HG03103 (cell line): ENCODE data around the gene ATAD3B.
"Not testable (repeated sequence)": the region's sequence is repeated elsewhere in the genome, so short reads cannot be mapped to it uniquely, and the experiment has no call there.

Source experiments
- ATAC-seq: cut with Tn5 transposase; IDR thresholded peaks from one replicate; pipeline ENCODE4 v1.9.1; 2021; ENCODE audit warnings: low read depth; ENCODE audit not compliant: unreplicated experiment

The ATAD3B gene

DNA sequence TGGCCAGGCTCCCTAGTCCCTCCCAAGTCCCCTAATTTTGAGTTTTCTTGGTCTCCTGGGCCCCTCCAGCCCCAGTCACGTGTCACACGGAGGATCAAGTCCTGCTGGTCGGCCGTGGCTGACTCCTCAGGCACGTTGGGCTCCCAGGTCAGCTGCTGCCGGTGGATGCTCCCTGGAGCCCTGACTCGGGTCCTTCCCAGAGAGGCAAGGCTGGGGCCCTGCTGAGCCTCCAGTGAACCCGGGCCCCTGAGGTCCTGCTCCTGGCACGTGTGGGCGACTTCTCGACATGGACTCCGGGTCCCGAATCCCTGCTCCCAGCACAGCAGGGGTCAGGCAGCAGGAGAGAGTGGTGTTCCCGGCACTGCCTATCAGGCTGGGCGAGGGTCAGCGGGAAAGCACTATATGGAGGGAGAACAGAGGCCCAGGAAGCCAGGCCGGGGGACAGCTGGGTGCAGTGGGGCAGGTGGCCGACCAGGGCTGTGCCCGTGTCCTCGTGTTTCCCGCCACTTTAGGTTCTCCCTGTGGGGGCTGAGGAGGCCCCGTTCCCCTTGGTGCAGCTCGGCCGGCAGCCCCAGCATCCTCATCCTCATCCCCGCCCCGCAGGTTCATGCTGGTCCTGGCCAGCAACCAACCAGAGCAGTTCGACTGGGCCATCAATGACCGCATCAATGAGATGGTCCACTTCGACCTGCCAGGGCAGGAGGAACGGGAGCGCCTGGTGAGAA is 55.7 kb downstream of the ATAD3B start:
- ATAC-seq, result no peak

- ATAC-seq, result no peak
These were observed 57.0 kb downstream of the ATAD3B start for GRCh38 chr1:1528301-1529267.

DNA sequence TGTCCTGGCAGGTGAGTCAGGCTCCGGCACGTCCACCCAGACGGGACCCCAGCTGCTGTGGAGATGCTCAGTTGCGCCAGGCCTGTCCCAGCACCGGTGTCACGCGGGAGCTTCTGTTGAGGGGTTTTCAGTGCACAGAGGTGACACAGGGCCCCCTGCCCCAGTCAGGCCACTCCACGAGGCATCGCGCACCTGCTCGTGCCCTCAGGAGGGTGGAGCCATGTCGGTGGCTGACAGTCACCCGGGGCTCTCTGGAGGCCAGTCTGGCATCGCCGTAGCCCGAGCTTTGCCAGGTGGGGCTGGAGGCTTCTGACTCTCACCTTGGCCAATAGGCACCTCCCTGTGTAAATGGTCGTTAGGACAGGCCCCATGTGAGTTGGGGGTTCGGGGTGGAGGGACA is 57.8 kb downstream of the ATAD3B start:
- no peak for ATAC-seq

- ATAC-seq, result no peak
These were observed 58.4 kb downstream of the ATAD3B start for GRCh38 chr1:1529936-1530335.

DNA sequence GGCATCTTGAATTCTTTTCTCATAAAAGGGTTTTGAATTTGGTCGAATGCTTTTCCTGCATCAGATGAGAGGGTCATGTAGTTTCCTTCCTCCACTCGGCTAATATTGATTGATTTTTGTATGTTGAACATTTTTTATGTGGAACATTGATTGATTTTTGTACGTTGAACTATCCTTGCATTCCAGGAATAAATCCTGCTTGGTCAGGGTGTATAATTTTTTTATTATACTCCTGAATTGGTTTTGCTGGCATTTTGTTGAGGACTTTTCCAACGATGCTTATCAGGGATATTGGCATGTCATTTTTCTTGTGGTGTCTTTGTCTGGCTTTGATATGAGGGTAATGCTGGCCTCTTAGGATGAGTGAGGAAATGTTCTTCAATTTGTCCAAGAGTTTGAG is 60.4 kb downstream of the ATAD3B start:
- ATAC-seq, result no peak

GRCh38 chr1:1533176-1533893 is 61.8 kb downstream of the ATAD3B start:
- ATAC-seq, result not testable (repeated sequence)

GRCh38 chr1:1533894-1534291 is 62.3 kb downstream of the ATAD3B start:
- ATAC-seq, result not testable (repeated sequence)

GRCh38 chr1:1534401-1535154 is 63.0 kb downstream of the ATAD3B start:
- ATAC-seq, result no peak

DNA sequence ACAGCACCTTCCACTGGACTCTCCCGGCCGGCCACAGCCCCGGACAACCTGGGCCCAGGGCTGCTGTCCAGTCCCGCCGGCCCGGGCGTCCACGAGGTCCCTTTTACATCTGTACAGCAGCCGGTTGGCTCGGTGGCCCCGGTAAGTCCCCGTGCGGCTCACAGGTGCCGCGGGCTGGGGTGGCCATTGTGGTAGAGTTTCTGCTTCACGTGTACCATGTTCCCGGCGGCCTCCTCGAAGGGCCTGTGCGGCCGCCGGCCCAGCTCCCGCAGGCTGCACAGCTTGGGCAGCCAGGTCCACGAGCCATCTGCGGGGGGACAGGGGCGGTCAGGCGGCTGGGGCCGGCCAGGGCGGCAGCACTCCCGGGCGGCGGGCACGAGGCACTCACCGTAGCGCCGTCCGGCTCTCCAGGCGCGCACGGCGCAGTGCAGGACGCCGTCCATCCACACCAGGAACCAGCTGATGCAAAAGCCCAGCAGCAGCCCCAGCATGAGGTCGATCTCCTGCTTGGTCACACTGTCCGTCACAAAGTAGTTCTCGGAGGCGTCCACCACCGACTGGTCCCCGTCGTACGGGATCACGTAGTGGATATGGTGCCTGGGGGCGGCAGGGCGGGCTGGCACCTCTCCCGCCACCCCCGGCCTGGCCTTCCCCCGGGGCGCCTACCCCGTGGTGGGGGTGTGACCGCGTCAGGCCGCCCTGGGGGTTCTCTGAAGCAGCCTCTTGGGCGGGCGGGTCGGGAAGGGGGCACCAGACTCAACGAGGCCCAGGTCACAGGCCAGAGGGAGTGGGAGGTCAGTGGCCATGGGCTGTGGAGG is 63.8 kb downstream of the ATAD3B start:
- ATAC-seq, result no peak

GRCh38 chr1:1536019-1536937 is 64.7 kb downstream of the ATAD3B start:
- ATAC-seq, result no peak

DNA sequence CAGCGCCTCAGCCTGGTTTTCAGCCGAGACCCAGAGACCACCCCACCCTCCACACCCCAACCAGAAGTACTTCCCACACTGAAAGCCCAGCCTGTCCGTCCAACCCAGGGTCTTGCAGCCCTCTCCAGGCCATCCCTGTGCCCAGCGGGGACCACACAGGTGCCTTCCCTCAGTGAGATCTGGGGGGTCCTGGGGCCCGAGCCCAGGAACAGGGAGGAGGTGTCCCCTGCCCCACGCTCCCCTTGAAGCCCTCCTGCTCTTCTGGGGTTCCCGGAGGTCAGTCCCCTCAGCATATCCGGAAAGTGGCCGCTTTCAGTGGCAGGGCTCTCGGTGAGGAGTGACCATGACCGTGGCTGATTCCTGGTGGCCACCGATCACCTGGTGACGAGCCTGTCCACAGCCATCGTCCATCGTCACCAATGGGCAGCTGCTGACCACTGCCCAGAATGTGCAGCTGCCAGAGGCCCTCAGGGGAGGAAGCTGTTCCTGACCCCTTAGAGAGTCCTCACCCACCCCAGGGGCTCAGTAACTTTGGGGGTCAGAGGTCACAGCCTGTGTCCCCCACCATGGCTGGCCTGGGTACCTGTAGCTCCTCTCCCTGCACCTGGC is 65.5 kb downstream of the ATAD3B start:
- ATAC-seq, result no peak

- ATAC-seq, result no peak
These were observed 66.2 kb downstream of the ATAD3B start for GRCh38 chr1:1537626-1538250.

DNA sequence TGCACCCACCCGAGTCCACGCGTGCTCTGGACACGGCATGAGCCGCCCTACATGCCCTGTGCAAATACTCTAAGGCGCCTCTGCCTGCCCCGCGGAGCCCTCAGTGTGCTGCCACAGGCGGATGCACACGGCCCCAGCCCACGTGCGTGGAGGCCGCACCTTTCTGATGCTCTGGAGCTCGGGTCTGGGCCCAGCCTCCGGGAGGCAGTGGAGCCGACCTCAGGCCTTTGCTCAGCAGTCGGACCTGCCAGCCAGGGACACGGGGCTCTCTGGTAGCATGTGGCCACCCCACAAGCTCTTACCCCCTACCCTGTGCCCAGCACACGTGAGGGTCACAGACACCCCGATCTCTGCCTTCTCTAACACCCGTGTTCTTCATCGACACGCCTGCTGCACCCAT is 66.8 kb downstream of the ATAD3B start:
- ATAC-seq, result no peak

GRCh38 chr1:1538989-1539309 is 67.4 kb downstream of the ATAD3B start:
- ATAC-seq, result no peak

DNA sequence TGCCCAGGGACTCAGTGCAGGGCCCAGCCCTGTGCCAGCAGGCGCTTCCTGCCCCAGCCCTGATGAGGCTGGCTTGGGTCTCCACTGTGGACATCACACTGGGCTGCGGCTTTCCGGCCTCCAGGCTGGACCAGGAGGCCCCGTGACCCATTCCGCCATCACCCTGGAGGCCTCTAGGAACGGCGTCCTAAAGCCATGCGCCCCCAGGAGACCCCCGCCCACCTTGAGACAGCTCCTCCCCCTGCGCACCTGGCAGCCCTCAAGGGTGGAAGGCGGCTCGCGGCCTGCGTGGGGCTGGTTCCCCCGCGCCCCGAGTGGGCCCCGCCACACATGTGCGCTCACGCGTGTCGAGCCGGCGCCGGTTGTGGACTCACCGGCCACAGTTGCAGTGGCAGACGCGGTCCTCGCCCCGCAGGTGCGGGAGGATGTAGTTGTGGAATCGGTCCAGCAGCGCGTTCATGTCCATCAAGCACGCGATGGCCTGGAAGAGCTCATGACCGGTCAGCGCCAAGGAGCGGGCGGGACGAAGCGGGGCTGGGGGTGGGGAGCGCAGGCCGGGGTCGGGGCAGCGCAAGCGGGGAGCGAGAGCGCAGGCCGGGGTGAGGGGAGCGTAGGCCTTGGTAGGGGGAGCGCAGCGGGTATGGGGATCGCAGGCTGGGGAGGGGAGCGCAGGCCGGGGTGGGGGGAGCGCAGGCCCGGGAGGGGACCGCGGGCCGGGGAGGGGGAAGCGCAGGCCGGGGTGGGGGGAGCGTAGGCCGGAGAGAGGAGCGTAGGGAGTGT is 67.9 kb downstream of the ATAD3B start:
- no peak for ATAC-seq

DNA sequence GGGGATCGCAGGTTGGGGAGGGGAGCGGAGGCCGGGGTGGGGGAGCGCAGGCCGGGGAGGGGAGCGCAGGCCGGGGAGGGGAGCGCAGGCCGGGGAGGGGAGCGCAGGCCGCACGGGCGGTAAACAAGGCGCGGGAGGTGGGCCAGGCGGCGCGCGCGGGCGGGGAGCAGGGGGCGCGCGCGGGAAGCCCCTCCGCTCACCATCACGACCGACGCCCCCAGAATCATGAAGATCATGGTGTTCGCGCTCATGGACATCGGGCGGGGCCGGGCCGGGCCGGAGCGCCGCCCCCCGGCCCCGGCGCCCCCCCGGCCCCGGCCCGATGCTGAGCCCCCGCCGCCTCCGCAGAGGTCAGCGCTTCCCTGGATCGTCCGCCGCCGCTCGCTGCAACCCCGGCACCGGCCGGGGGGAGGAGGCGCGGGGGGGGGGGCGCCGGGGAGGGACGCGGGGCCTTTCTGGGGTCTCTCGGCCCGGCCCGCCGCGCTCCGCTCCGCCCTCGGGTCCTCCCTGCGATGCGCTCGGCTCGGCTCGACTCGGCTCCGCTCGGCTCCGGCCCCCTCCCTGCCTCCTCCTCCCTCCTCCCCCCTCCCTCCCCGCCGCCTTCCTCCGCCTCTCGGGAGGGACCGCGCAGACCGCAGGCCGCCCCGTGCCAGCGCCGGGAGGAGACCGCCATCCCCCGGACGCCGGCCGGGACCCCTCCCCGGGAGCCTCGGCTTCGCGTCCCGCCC is 68.7 kb downstream of the ATAD3B start, which contains the start of gene TMEM240:
Gene TMEM240, minus strand, starts transcription at position 535 of the 728 bp plus-strand sequence. Its CDS starts 278 bp downstream, at position 257.
- no peak for ATAC-seq
